ENCODE measurements around the gene GRIP2.
A peak's percentile ranks its signal among the peaks of the same experiment; 100 is the strongest.

Gene GRIP2

GRCh38 chr3:14472471-14473351 lies 67.4 kb downstream of the GRIP2 start:
- DNase-seq (ENCODE audit: low spot score) = no peak
- TF ChIP-seq CTCF (IDR thresholded peaks at IDR 0.05; ENCODE audit: extremely low read depth, missing control alignments) = no peak

GRCh38 chr3:14471690-14472089 lies 68.5 kb downstream of the GRIP2 start:
- no peak for DNase-seq (ENCODE audit: low spot score)
- no peak for TF ChIP-seq CTCF (IDR thresholded peaks at IDR 0.05; ENCODE audit: extremely low read depth, missing control alignments)

GRCh38 chr3:14471016-14471415 lies 69.1 kb downstream of the GRIP2 start:
- DNase-seq (ENCODE audit: low spot score) = no peak
- no peak for TF ChIP-seq CTCF (IDR thresholded peaks at IDR 0.05; ENCODE audit: extremely low read depth, missing control alignments)

GRCh38 chr3:14470461-14470860 lies 69.7 kb downstream of the GRIP2 start:
- TF ChIP-seq CTCF (IDR thresholded peaks at IDR 0.05; ENCODE audit: extremely low read depth, missing control alignments) = no peak

GRCh38 chr3:14468621-14468981 lies 71.5 kb downstream of the GRIP2 start:
- TF ChIP-seq CTCF (IDR thresholded peaks at IDR 0.05; ENCODE audit: extremely low read depth, missing control alignments) = no peak

More at GRCh38 chr3:14470461-14470860, 69.7 kb downstream of the GRIP2 start:
- no peak for DNase-seq (ENCODE audit: low spot score)

GRCh38 chr3:14467814-14468620 lies 72.1 kb downstream of the GRIP2 start:
- peak; percentile 80 for DNase-seq (ENCODE audit: low spot score)

More at GRCh38 chr3:14468621-14468981, 71.5 kb downstream of the GRIP2 start:
- DNase-seq (ENCODE audit: low spot score) = no peak

More at GRCh38 chr3:14467814-14468620, 72.1 kb downstream of the GRIP2 start:
- peak; percentile 73 for TF ChIP-seq CTCF (IDR thresholded peaks at IDR 0.05; ENCODE audit: extremely low read depth, missing control alignments)
